ENCODE data around the gene LDAH. TPM values are rescaled to one million over a fixed set of nuclear protein-coding genes. Genes with fewer than 3 reads are reported as not detected.
A peak's percentile ranks its signal among the peaks of the same experiment; 100 is the strongest.

LDAH gene
- total RNA-seq, 1 experiment from 2014 or later: 23.2 TPM

DNA sequence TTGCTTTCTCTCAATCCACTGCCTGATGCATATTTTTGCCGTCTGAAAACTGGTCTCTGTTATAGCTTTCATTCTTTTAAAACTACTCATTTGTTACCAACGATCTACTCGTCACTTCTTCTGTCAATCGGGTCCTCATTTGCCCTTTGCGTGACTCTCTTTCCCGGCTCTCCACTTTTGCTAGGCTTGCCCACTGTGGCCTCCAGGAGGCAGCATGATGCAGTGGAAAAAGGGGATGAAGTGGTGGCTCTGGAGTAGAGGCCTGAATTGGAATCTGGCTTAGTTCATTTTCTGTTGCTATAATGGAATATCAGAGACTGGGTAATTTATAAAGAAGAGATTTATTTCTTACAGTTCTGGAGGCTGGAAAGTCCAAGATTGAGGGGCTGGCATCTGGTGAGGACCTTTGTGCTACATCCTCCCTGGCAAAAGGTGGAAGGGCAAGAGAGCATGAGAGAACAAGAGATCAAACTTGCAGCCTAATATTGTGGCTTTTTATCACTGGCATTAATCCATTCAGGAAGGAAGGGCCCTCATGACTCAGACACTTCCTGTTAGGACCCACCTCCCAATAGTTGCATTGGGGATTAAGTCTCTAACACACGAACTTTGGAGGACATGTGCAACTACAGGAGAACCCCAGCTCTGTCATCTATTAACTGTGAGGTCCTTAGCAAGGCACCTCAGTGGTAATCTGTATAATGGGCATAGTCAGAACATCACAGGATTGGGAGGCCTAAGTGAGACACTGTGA lies 140.6 kb downstream of the LDAH start:
- DNase-seq (ENCODE audit: low read depth): no peak

DNA sequence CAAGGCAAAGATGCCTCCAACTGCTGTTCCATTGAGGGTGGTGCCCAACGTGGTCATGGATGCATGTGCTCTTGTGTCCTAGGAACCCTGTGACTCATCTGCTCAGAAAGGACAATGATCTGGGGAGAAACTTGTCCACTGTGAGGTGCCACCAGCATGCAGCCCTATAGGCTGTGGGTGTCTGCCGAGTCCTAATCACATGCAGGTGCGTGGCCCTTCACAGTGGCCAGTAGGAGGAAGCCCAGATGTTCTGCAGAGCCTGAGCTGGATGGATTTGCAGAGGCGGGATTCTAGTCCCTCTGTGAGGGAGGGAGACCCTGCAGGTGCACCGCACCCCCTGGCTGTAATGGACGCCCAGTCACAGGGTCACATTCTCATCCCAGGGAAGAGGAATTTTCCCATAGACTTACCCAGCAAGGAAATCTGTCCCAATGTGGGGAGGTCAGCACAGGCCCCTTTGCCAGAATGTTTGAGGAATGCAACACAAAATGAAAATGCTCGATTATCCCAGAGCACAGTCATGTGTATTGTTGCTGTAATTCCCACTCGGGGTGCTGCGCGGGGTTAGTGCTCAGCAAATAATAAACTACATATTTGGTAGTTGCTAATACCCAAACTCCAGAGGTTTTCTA lies 142.0 kb downstream of the LDAH start:
- DNase-seq (ENCODE audit: low read depth): no peak

DNA sequence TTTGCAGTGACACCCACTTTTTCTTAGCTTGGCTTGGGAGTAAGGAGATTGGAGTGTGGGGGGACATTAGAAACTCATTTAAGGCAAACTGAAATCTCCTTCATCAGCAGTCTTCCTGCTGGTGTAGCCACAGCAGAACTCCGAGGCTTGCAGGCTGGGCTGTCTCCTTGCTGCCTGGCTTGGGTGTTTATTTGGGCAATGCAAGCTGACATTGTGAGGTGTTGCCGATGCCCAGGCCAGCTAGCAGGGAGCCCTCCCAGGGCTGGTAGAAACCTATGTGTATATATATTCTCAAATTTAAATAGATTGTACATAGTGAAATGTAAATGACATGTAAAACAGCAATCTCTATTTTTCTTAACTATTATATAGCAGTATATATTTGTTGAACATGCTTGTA lies 144.1 kb downstream of the LDAH start:
- no peak for DNase-seq (ENCODE audit: low read depth)

DNA sequence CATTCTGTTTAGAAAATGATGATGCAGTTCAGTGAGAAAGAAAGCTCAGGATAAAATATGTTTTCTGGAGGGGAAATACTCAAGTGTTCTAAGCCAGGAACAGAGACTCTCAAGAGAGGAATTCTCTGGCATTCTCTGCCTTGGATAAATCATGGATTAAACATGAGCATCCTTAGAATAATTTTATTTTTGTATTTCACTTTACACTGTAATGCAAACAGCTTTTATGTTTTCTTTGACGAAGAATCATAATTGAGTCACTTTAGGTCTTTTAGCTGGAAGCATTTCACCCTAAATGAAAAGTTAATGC lies 144.9 kb downstream of the LDAH start:
- DNase-seq (ENCODE audit: low read depth): no peak

DNA sequence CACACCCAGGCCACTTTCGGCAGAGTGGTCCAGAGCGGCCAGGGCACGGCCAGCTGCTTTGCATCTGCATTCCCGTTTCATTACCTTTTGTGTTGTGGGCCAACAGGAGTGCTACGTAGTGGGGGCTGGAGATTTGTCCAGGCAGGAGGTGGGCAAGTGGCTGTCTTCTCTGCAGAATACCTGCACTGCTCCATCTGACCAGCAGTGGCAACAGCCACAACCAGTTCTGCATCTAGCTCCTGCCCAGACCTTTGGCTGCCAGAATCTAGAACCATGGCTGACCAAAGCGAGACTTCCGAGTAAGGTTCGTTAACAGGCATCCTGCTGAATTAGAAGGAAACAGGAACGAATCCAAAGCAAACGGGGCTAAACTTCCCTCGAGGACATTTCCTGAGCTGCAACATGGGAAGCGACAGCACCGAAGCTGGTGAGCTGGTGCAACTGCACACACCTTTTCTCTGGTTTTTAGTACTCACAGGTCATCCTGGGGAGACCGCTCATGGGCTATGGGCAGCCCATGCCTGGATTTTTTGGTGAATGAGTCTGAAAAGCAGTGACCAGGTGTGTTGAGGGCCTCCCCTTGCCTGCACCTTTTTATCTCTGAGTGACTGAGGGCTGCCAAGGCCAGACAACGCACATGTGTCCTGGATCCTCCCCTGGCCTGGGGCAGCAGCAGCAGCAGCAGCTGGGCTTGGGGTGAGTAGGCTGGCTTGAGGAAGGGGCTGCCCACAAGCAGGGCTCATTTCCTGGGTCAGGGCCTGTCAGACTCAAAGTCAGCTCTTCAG lies 145.4 kb downstream of the LDAH start:
- DNase-seq (ENCODE audit: low read depth): no peak

DNA sequence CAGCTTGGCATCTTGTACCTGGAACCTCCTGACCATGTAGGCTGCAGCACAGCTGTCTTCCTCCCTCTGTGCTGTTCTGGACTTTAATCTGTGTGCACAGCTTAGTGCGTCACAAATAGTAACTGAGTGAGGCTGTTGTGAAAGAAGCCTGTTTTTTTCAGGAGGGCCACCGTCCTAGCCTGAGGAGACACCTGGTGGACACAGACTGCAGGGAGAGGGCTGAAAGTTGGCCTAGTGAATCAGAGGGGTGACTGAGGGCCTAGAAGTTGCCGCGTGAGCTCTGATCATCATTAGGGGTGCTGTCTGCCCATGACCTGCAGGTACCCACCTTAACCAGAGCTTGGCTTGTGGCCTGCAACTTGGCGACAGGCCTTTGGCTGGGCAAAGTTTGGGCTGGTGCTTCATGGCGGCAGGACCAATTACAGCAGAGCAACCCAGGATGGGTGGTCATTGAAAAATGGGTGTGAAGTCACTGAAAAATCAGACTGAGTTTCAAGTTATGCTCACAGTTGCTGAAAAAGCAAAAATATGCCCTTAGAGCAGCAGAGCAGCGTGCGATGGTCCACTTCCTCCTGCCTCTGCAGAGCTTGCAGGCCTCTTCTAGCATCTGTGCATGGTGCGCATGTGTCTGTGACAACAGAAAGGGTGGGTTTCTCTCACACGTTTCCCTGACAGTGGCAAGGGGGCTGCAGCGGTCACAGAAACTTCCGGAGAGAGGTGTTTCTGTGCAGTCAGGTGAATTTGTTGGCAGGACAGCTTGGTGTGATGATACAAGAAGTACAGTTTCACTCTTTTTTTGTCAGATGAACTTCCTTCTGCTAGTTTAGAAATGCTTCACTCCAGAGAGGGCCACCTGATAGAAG lies 146.3 kb downstream of the LDAH start:
- no peak for DNase-seq (ENCODE audit: low read depth)

DNA sequence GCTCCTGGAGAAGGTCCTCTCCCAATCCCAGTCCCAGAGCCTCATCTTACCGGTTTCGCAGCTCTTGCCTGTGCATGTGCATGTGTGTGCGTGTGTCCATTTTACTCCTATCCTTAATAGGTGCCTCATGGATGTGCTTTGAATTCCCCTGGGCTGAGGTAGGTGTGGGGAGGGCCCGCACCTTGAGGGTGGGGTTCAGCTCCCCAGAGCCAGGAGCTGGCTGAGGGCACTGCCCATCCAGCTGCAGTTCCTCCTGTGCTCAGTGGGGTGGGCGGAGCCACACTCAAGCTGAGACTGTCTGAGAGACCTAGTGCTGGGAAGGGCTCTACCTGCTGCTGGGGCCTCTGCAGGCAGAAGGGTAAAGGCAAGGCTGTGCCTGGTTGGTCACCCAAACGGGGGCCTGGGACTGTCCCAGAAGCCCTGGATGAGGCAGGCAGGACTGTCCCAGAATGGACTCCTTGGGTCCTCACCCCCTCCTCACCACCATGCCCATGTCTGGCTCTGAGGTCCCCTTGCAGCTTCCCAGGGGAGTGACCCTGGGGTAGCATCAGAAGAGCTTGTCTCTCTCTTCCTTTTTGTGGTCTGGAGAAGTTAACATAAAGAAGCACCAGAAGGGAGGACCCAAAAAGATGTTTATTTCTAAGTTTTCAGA lies 147.1 kb downstream of the LDAH start:
- peak; percentile 15 for DNase-seq (ENCODE audit: low read depth)

DNA sequence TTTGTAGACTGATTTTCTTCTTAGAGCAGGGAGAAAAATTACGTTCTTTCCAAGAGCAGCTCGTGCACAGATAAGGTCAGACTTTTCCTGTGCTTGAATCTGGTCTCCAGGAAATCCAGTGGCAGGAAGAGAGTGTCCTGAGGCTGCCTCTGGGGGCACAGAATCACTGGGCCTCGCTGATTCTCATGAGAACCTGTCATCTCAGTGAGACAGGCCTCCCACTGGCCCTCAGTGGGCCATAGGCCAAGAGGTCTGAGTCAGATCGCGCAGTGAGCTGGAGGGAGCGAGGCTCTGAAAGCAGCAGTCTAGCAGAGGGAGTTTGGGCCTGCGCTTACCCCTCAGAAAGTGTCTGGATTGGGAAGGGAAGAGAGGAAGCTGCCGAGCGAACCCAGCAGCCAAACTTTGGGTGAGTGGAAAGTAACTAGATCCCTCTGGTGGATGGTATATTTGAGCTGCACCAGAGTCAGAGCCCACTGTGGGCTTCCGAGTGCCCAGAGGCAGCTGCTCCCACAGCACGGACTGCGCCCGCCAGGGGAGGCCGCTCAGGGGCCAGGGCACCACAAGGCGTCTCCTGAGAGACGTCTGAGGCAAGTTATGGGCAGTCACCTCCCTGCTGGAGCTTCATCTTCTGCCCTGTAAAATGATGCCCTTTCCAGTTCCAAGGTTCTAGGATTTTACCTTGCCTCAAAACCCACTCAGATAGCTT lies 147.8 kb downstream of the LDAH start:
- DNase-seq (ENCODE audit: low read depth): peak; percentile 88

DNA sequence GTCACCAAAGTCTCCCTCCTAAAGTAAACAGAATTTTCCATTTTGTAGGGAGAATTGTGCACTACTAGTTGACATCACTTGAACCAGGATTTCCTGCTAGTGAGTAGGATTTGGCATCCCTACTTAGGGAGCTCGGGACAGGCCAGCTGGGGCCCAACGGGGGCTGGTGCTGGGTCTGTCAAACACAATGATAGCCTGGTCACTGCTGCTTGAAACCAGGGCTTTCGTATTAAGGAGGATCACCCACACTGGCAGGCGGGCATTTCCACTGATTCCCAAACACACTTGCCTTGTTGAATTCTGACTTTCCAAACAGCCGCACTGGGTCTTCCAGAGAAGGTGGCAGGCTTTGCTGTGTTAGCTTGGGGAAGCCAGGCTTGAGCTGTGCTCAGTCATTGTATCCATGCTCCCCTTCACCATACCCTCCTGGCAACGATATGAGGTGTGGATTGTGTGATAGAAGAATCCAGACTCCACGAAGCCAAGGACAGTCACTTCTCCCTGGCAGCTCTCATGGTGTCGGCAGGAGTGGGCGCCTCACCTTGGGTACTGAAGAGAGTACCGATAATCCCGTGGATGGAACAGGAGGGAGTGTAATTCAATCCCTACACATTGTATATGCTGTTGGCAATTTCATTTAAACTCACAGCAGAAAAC lies 148.5 kb downstream of the LDAH start:
- DNase-seq (ENCODE audit: low read depth): no peak

DNA sequence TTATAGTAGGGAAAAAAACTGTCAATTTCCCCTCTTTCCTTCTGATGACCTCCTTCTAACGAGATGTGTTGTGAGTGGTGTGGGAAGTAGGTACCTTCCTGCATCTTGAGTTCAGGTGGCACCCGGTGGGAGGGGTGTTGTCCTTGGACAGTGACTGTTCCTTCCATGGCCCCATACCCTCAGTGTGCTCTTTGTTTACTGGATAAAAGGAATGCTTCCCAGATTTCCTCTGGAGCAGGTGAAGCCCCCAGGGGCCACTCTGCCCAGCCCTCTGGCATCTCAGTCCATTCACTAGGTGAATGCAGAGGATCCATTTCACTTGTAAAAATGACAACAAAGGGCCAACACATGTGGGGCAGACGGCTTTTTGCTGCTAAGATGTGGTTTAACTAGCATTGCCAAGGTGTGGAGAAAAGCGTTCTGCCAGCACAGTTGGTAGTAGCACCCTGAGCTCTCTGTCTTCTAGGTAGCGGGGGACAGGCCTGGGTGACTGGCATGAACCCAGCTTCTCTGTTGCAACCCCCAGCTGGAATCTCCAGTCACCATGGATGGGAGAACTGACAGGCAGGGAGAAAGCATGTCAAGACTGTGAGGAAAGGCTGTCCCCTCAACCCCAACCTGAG lies 149.1 kb downstream of the LDAH start:
- DNase-seq (ENCODE audit: low read depth): no peak

DNA sequence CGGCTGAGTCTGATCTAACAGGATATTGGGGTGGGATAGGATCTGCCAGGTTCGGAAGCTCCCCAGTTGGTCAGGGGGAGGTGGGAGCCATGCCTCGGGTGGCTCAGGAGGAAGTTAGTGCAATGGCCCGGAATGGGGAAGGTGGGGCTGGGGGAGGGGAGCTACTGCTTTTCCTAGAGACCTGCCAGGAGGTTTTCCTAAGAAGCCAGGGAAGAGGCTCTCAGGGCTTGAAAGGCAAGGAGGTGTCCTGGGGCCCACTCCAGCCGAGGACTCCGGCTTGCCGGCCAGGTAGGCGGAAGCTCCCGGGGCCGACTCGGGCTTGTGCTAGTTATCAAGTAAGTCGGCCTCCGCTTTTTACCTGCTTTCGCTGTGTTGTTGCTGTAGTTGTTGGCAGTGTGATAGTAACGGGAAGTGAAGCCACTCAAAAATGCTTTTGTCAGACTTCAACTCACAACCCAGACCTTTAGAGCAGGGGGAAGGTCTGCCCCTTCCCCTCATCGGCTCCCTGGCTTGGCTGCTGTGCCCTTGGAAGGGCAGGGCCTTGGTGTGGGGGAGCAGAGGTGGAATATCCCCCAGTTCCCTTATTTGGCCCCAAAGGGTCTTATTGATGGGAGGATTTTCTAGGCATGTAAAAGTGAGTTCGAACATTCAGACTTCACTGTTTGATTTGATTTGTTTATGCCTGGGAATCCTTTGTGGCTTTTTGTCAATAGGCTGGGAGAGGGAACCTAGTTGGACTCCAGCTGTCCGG lies 150.5 kb downstream of the LDAH start:
- no peak for DNase-seq (ENCODE audit: low read depth)

DNA sequence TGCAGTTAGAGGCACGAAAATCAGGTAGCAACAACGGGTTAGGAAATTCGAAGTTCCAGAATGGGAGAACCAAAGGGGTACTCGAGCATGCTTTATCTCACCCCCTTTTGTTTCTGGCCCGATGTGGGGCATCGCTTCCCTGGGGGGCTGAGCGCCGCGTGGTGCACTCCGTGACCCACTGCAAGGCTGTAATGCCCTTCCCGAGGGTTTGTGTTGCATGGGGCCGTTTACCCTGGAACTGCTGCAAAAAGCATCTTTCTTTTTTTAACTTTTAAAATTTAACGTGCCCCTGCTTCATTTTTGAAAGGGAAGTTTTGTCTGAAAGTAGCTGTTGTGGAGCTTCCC lies 151.2 kb downstream of the LDAH start:
- no peak for DNase-seq (ENCODE audit: low read depth)

DNA sequence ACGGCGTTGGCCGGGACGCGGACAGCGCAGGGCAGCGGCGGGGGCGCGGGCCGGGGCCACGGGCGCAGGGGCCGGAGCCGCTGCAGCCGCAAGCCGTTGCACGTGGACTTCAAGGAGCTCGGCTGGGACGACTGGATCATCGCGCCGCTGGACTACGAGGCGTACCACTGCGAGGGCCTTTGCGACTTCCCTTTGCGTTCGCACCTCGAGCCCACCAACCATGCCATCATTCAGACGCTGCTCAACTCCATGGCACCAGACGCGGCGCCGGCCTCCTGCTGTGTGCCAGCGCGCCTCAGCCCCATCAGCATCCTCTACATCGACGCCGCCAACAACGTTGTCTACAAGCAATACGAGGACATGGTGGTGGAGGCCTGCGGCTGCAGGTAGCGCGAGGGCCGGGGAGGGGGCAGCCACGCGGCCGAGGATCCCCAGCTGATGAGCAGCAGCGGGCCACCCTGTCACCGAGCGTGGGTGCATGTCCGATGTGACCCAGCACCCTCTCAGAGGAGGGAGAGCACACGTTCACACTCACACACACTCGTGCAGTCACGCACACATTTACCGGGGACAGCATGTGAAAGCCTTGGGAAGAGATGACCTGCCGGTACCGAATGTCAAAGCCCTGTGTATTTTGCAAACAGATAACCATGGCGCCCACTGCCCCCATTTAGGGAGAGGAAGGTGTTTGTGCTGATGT lies 151.7 kb downstream of the LDAH start:
- DNase-seq (ENCODE audit: low read depth): no peak

DNA sequence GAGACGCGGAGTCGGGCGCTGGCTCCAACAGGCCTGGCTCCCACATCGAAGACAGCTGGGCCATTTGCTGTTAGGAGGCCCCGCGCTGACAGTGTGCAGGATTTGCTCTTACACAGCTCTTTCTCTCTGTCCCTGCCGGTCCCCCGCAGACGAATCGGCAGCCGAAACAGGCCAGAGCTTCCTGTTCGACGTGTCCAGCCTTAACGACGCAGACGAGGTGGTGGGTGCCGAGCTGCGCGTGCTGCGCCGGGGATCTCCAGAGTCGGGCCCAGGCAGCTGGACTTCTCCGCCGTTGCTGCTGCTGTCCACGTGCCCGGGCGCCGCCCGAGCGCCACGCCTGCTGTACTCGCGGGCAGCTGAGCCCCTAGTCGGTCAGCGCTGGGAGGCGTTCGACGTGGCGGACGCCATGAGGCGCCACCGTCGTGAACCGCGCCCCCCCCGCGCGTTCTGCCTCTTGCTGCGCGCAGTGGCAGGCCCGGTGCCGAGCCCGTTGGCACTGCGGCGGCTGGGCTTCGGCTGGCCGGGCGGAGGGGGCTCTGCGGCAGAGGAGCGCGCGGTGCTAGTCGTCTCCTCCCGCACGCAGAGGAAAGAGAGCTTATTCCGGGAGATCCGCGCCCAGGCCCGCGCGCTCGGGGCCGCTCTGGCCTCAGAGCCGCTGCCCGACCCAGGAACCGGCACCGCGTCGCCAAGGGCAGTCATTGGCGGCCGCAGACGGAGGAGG lies 152.4 kb downstream of the LDAH start:
- DNase-seq (ENCODE audit: low read depth): no peak

DNA sequence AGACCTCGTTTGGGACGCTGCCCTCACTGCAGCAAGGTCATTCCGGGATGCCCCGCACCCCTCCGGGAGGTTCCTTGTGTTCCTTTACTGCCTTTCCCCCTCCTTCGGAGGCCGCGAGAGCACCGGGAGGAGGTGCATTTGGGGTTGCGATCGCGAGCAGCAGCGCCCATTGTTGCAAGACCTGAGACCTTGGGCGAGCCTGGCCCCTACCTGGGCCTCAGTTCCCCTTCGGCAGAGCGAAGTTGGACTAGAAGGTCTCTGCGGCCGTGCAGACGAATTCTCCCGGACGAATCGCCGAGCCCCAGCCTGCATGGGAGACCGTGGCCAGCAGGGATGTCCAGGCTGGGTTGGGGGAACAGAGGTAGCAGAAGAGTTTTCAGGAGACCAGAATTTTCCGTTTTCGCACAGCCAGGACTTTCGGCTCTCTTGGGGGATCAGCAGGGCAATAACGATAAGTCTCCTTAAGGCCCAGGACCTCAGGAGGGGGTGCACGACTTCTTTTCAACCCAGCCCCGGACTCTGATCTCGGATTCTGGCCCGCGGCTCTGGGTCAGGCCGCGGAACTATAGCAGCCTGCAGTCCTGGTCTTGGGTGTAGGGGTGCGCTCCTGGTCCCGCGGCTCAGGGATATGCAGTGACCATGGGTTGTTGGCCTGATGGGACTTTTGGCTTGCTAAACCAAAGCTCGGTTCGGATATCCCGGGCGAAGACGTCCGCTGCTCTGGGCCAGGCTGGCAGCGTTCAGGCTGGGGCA lies 153.2 kb downstream of the LDAH start:
- DNase-seq (ENCODE audit: low read depth): no peak

DNA sequence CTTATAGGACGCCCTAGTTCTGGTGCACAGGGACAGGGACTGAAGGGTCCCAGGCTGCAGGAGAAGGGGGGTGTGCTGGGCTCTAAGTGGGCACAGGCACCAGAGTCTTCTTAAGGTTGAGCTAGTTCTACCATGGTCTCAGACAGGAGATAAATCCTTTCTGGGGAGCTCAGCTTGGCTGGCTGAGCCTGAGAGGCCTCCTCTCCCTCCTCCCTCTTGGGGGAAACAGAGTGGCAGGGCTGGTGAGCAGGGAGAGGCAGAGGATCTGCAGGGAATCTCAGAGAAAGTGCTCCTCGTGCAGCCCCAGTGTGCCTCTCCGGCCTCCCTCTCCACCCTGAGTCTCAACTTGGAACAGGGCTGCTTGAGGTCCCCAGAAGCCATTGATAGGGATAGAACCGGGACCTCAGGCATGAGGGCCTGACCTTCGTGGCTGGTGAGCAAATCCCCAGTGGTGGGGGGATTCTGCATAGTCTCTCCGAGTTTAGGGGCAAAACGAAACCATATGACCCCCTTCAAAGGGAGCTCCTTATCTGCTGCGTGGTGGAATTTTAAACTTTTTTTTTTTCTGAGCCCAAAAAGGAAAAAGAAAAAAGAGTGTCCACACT lies 153.9 kb downstream of the LDAH start:
- DNase-seq (ENCODE audit: low read depth): no peak

DNA sequence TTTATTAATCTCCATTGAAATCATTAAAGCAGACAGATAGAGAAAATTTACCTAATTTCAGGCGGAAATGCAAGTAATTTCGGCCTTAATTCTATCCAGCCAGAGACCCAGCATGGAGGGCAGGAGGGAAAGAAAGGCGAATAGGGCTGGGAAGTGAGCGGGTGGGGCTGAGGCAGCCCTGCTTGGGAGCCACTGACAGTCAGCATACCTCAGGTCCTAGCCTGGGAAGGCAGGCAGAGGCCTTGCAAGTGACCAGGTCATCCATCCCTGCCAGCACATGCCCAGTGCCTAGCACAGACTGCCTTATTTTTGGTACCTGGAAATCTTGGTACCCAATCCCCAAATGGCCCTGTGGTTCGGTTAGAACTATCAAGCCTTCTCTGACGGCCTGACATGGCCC lies 154.4 kb downstream of the LDAH start:
- no peak for DNase-seq (ENCODE audit: low read depth)

Measured in RPMI7951 (cell line).